Ishikawa (cell line): Measurements from ENCODE around the gene NT5C2.
A peak's percentile ranks its signal among the peaks of the same experiment; 100 is the strongest.

ENCODE experiments used
- CEBPB ChIP-seq: IDR thresholded peaks from 2 replicates; pipeline ENCODE4 v1.6.1; 2012
- CREB1 ChIP-seq: IDR thresholded peaks from 2 replicates; pipeline ENCODE4 v1.6.1; 2012; ENCODE audit warnings: low read depth
- EGR1 ChIP-seq: IDR thresholded peaks from 2 replicates; pipeline ENCODE4 v1.6.1; 2012
- EP300 ChIP-seq: IDR thresholded peaks from 2 replicates; pipeline ENCODE4 v1.6.1; 2012; ENCODE audit warnings: borderline replicate concordance
- FOXM1 ChIP-seq: IDR thresholded peaks from 2 replicates; pipeline ENCODE4 v1.6.1; 2012; ENCODE audit warnings: low read depth, borderline replicate concordance
- MAX ChIP-seq: IDR thresholded peaks from 2 replicates; pipeline ENCODE4 v1.6.1; 2012
- NFIC ChIP-seq: IDR thresholded peaks from 2 replicates; pipeline ENCODE4 v1.6.1; 2012
- RAD21 ChIP-seq: IDR thresholded peaks from 2 replicates; pipeline ENCODE4 v1.6.1; 2012; ENCODE audit warnings: low read depth
- REST ChIP-seq: IDR thresholded peaks from 2 replicates; pipeline ENCODE4 v1.6.1; 2012; ENCODE audit warnings: low read depth, mild to moderate bottlenecking
- TAF1 ChIP-seq: IDR thresholded peaks from 2 replicates; pipeline ENCODE4 v1.6.1; 2012; ENCODE audit warnings: low read depth, mild to moderate bottlenecking
- TCF12 ChIP-seq: IDR thresholded peaks from 2 replicates; pipeline ENCODE4 v1.6.1; 2012; ENCODE audit warnings: low read depth
- TEAD4 ChIP-seq: IDR thresholded peaks from 2 replicates; pipeline ENCODE4 v1.6.1; 2012
- USF1 ChIP-seq: IDR thresholded peaks from 2 replicates; pipeline ENCODE4 v1.6.1; 2012
- YY1 ChIP-seq: IDR thresholded peaks from 2 replicates; pipeline ENCODE4 v1.6.1; 2012; ENCODE audit warnings: low read depth
- ZBTB7A ChIP-seq: IDR thresholded peaks from 2 replicates; pipeline ENCODE4 v1.6.1; 2012; ENCODE audit warnings: low read depth

NT5C2 gene

DNA sequence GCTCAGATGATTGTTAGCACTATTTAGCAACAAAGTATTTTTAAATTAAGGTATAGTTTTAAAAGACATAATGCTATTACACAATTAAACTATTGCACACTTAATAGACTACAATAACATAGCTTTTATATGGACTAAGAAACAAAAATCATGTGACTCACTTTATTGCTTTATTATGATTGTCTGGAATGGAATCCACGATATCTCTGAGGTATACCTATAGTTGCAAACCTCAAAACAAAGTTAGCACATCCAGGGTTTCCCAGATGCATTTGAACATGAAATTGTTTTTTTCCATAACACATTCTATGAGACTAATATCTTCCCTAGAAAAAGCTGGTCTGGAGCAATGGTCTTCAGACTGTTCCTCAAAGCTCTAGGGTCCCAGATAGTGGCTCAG is 34.3 kb upstream of the NT5C2 start:
- TF ChIP-seq TCF12 (no peak), EP300 (no peak), TEAD4 (no peak), CREB1 (no peak), FOXM1 (no peak), CEBPB (no peak), REST (no peak), EGR1 (no peak), ZBTB7A (no peak), TAF1 (no peak), MAX (no peak), NFIC (no peak), YY1 (no peak), USF1 (no peak)

DNA sequence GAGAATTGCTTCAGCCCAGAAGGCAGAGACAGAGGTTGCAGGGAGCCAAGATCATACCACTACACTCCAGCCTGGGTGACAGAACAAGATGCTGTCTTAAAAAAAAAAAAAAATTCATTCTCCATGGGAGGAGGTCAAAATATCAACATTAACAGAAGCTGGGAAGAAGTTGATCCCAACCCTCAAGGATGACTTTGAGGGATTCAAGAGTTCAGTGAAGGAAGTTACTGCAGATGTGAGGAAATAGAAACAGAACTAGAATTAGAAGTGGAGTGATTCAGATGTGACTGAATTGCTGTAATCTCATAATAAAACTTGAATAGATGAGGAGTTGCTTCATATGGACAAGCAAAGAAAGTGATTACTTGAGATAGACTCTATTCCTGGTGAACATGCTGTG is 32.9 kb upstream of the NT5C2 start:
- TF ChIP-seq RAD21 = no peak
- TF ChIP-seq TCF12 = no peak
- no peak for TF ChIP-seq TAF1
- no peak for TF ChIP-seq MAX
- TF ChIP-seq NFIC = no peak
- TF ChIP-seq FOXM1 = no peak
- no peak for TF ChIP-seq REST
- TF ChIP-seq CEBPB = no peak
- no peak for TF ChIP-seq CREB1
- TF ChIP-seq EGR1 = no peak
- no peak for TF ChIP-seq ZBTB7A
- no peak for TF ChIP-seq TEAD4
- no peak for TF ChIP-seq YY1
- TF ChIP-seq EP300 = no peak
- TF ChIP-seq USF1 = no peak

DNA sequence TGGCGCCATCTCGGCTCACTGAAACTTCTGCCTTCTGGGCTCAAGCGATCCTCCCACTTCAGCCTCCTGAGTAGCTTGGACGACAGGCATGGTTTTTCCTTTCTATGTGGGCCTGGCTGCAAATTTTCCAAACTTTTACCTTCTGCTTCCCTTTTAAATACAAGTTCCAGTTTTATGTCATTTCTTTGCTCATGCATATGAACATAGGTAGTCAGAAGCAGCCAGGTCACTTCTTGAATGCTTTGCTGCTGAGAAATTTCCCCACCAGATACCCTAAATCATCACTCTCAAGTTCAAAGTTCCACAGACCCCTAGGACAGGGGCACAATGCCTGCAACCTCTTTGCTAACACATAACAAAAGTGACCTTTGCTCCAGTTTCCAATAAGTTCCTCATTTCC is 31.1 kb upstream of the NT5C2 start:
- TF ChIP-seq YY1 (no peak), USF1 (no peak), TEAD4 (no peak), ZBTB7A (no peak), EP300 (no peak)

- TF ChIP-seq TEAD4 = peak; percentile 90
These were observed 23.3 kb upstream of the NT5C2 start for GRCh38 chr10:103216362-103216761.

DNA sequence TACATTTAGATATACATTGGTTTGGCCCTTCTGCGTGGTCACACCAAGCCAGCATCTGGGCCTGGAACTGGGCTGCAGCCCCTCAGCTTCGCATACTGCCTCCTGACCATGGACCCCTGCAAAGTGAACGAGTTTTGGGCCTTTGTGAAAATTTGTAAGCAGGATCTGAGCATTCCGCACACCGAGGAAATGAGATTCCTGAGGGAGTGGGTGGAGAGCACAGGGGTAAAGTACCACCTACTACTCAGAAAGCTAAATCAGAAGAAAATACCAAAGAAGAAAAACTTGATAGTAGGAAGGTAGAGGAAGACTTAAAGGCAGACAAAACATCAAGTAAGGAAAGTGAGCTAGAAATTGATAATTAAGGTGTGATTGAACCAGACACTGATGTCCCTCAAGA is 22.5 kb upstream of the NT5C2 start:
- no peak for TF ChIP-seq EGR1
- no peak for TF ChIP-seq MAX
- no peak for TF ChIP-seq USF1
- no peak for TF ChIP-seq TCF12
- TF ChIP-seq FOXM1 = no peak
- TF ChIP-seq TEAD4 = no peak
- TF ChIP-seq NFIC = no peak
- TF ChIP-seq CEBPB = no peak
- TF ChIP-seq EP300 = no peak
- TF ChIP-seq ZBTB7A = no peak
- TF ChIP-seq YY1 = no peak
- no peak for TF ChIP-seq CREB1
- no peak for TF ChIP-seq REST
- TF ChIP-seq TAF1 = no peak
- no peak for TF ChIP-seq RAD21
